GM23338 (cell line): ENCODE results near the gene LALBA. TPM values are rescaled to one million over a fixed set of nuclear protein-coding genes. Genes with fewer than 3 reads are reported as not detected.
"Not testable (repeated sequence)": the region's sequence is repeated elsewhere in the genome, so short reads cannot be mapped to it uniquely, and the experiment has no call there.

Experiments used
- ATAC-seq: fragments of 200-7000 bp; cut with Tn5 transposase; 3 replicates; pipeline ENCODE4 v1.9.1; 2020
- DNase-seq: peaks from one replicate; pipeline ENCODE4 v3.0.0-alpha.2; 2015; ENCODE audit warnings: low spot score
- H2AFZ ChIP-seq: fragments of 200-600 bp; sonication (generic); 2 replicates; pipeline ENCODE4 v1.8.0; 2016; ENCODE audit warnings: antibody characterized with exemption, mild to moderate bottlenecking, moderate library complexity
- H3F3A ChIP-seq: fragments of 200-600 bp; sonication (generic); replicated peaks from 2 replicates; pipeline ENCODE4 v1.8.0; 2017; ENCODE audit warnings: antibody characterized with exemption, mixed run types, low read depth
- H3K27ac ChIP-seq: fragments of 200-600 bp; sonication (generic); 2 replicates; pipeline ENCODE4 v1.6.1; 2016; ENCODE audit warnings: low read depth
- H3K27me3 ChIP-seq: fragments of 200-600 bp; sonication (generic); 2 replicates; pipeline ENCODE4 v1.8.0; 2016; ENCODE audit warnings: mild to moderate bottlenecking, mixed run types, moderate library complexity; ENCODE audit not compliant: insufficient read depth
- H3K36me3 ChIP-seq: fragments of 200-600 bp; sonication (generic); 2 replicates; pipeline ENCODE4 v1.8.0; 2016; ENCODE audit warnings: mild to moderate bottlenecking; ENCODE audit not compliant: insufficient read depth
- H3K4me1 ChIP-seq: fragments of 200-600 bp; sonication (generic); 2 replicates; pipeline ENCODE4 v1.8.0; 2016; ENCODE audit warnings: mild to moderate bottlenecking, moderate library complexity; ENCODE audit not compliant: insufficient read depth
- H3K4me2 ChIP-seq: fragments of 200-600 bp; sonication (generic); 2 replicates; pipeline ENCODE4 v1.7.1; 2017; ENCODE audit warnings: mixed run types
- H3K4me3 ChIP-seq: fragments of 200-600 bp; sonication (generic); 2 replicates; pipeline ENCODE4 v1.6.1; 2016; ENCODE audit warnings: mixed run types
- H3K79me2 ChIP-seq: fragments of 200-600 bp; sonication (generic); replicated peaks from 2 replicates; pipeline ENCODE4 v1.8.0; 2017; ENCODE audit warnings: mild to moderate bottlenecking; ENCODE audit not compliant: insufficient read depth
- H3K9me2 ChIP-seq: fragments of 200-600 bp; sonication (generic); 2 replicates; pipeline ENCODE4 v1.8.0; 2017; ENCODE audit not compliant: insufficient read depth
- H4K20me1 ChIP-seq: fragments of 200-600 bp; sonication (generic); replicated peaks from 2 replicates; pipeline ENCODE4 v1.8.0; 2017; ENCODE audit warnings: mild to moderate bottlenecking; ENCODE audit not compliant: insufficient read depth
- H3K27ac Mint-ChIP-seq: 2 replicates; pipeline ENCODE4 v1.8.0; 2020; ENCODE audit warnings: inconsistent platforms, mild to moderate bottlenecking, moderate library complexity, mixed read lengths
- H3K27me3 Mint-ChIP-seq: 3 replicates; pipeline ENCODE4 v1.8.0; 2022; ENCODE audit warnings: low read depth, mild to moderate bottlenecking, moderate library complexity, mixed read lengths, inconsistent platforms; ENCODE audit not compliant: insufficient read depth, poor library complexity
- H3K36me3 Mint-ChIP-seq: 3 replicates; pipeline ENCODE4 v1.8.0; 2021; ENCODE audit warnings: low read depth, mild to moderate bottlenecking, inconsistent platforms, moderate library complexity, mixed read lengths
- H3K4me1 Mint-ChIP-seq: 3 replicates; pipeline ENCODE4 v1.8.0; 2020; ENCODE audit warnings: mild to moderate bottlenecking, inconsistent platforms, mixed read lengths
- H3K4me3 Mint-ChIP-seq: 3 replicates; pipeline ENCODE4 v1.8.0; 2021; ENCODE audit warnings: moderate library complexity, mild to moderate bottlenecking, inconsistent platforms, mixed read lengths
- H3K9me3 Mint-ChIP-seq: 3 replicates; pipeline ENCODE4 v1.8.0; 2020; ENCODE audit warnings: moderate library complexity, mild to moderate bottlenecking, inconsistent platforms, mixed read lengths
- polyA plus RNA-seq: library from polyadenylated mRNA; unstranded; fragments of >200 nt; fragmentation: Nextera tagmentation; extraction: Ambion mirVana; gene quantifications from 2 replicates; pipeline ENCODE4 v1.2.1, GENCODE V29; 2016
- total RNA-seq: library from RNA; depleted of rRNA; stranded (reverse); fragments of >200 nt; shearing (Covaris generic); gene quantifications from 2 replicates; pipeline ENCODE4 v1.2.3, GENCODE V29; 2014; rRNA removed
- TF ChIP-seq, protein P1 (sequence below): IDR thresholded peaks from 2 replicates; pipeline ENCODE4 v1.6.1; 2016; ENCODE audit warnings: antibody characterized with exemption

Gene LALBA
- total and polyA plus RNA-seq, 2 experiments from 2014 or later, result not detected

DNA sequence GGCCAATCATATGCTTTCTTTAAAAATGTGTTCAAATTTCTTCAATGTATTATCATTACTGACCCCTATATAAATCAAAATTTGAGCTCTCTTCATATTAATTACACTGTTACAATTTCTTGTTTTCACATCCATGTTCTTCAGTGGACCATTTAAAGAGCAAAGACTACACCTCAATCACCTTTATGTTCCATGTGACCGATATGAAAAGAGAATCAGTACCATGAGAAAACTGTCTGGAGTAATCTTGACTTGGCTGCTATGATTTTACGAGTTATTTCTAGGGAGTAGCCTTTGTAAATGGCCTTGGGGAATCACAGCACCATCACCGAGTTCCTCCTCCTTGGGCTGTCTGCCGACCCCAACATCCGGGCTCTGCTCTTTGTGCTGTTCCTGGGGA lies 44.5 kb downstream of the LALBA start, which contains the start of gene OR8S1:
OR8S1 (plus strand) TSS at position 301 of the 400 bp plus-strand sequence; CDS start at position 301, 0 bp downstream.
- Mint-ChIP-seq H3K4me3 (no peak within 1 kb of the TSS), H3K27ac (no peak within 1 kb of the TSS)

DNA sequence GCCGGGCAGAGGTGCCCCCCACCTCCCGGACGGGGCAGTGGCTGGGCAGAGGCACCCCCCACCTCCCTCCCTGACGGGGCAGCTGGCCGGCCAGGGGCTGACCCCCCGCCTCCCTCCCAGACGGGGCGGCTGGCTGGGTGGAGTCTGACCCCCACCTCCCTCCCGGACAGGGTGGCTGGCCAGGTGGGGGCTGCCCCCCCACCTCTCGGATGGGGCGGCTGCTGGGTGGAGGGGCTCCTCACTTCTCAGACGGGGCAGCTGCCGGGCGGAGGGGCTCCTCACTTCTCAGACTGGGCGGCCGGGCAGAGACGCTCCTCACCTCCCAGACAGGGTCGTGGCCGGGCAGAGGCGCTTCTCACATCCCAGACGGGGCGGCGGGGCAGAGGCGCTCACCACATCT lies 49.5 kb downstream of the LALBA start:
- not testable (repeated sequence) for H3K27ac ChIP-seq, H3K36me3 ChIP-seq, H2AFZ ChIP-seq, H3K27ac Mint-ChIP-seq, ATAC-seq, H3K27me3 Mint-ChIP-seq, DNase-seq, H3K36me3 Mint-ChIP-seq, H3K4me1 ChIP-seq, H4K20me1 ChIP-seq, H3F3A ChIP-seq, H3K4me1 Mint-ChIP-seq, H3K27me3 ChIP-seq, H3K4me2 ChIP-seq, H3K79me2 ChIP-seq, H3K9me2 ChIP-seq, H3K4me3 Mint-ChIP-seq, H3K4me3 ChIP-seq
- H3K9me3 Mint-ChIP-seq, result peaks cover 12% of the 10 kb centered on the region

More for the DNA sequence above, 44.5 kb downstream of the LALBA start, which contains the start of gene OR8S1:
- Mint-ChIP-seq H3K36me3 (no peaks in the 10 kb centered on the region), H3K4me1 (no peaks in the 10 kb centered on the region), H3K27me3 (no peaks in the 10 kb centered on the region), H3K9me3 (peaks cover 3% of the 10 kb centered on the region)
- DNase-seq (no peak), ATAC-seq (no peak)
- Histone ChIP-seq H3K4me1 (no peaks in the 10 kb centered on the region), H3K27ac (no peak within 1 kb of the TSS), H3K79me2 (no peaks in the 10 kb centered on the region), H2AFZ (no peak within 1 kb of the TSS), H3K4me3 (no peak within 1 kb of the TSS), H3K9me2 (0 out of 2 replicates have a peak, but pooled peaks cover 6% of the 10 kb centered on the region), H4K20me1 (no peaks in the 10 kb centered on the region), H3K4me2 (no peak within 1 kb of the TSS), H3F3A (no peaks in the 10 kb centered on the region), H3K36me3 (no peaks in the 10 kb centered on the region), H3K27me3 (no peaks in the 10 kb centered on the region)
- TF ChIP-seq, protein P1, sequence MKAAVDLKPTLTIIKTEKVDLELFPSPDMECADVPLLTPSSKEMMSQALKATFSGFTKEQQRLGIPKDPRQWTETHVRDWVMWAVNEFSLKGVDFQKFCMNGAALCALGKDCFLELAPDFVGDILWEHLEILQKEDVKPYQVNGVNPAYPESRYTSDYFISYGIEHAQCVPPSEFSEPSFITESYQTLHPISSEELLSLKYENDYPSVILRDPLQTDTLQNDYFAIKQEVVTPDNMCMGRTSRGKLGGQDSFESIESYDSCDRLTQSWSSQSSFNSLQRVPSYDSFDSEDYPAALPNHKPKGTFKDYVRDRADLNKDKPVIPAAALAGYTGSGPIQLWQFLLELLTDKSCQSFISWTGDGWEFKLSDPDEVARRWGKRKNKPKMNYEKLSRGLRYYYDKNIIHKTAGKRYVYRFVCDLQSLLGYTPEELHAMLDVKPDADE, result no peak

Other genes starting within 250 kb of the LALBA start
- 5.3 and 7.2 TPM in 2 replicates for gene ZNF641, start 219.1 kb downstream of the LALBA start, total RNA-seq
- 1.4 and 1.7 TPM in 2 replicates for gene ZNF641, start 219.1 kb downstream of the LALBA start, polyA plus RNA-seq
- not detected in 2 replicates for gene ANP32D, start 97.5 kb downstream of the LALBA start, total RNA-seq
- gene ANP32D, start 97.5 kb downstream of the LALBA start, polyA plus RNA-seq, result not detected in 2 replicates
- gene C12orf54, start 87.5 kb downstream of the LALBA start, total RNA-seq, result not detected in 2 replicates
- not detected in 2 replicates for gene C12orf54, start 87.5 kb downstream of the LALBA start, polyA plus RNA-seq
- not detected in 2 replicates for gene OR8S1, start 44.4 kb downstream of the LALBA start, total RNA-seq
- gene OR8S1, start 44.4 kb downstream of the LALBA start, polyA plus RNA-seq, result not detected in 2 replicates
- gene KANSL2, start 112.2 kb upstream of the LALBA start, total RNA-seq, result 71.3 and 92.5 TPM in 2 replicates
- 29.3 and 35.1 TPM in 2 replicates for gene KANSL2, start 112.2 kb upstream of the LALBA start, polyA plus RNA-seq
- 28.7 and 33.6 TPM in 2 replicates for gene CCNT1, start 146.7 kb upstream of the LALBA start, total RNA-seq
- gene CCNT1, start 146.7 kb upstream of the LALBA start, polyA plus RNA-seq, result 9.3 and 12.8 TPM in 2 replicates
- gene ADCY6, start 219.0 kb upstream of the LALBA start, total RNA-seq, result 11.8 and 16.5 TPM in 2 replicates
- 1.0 and 1.3 TPM in 2 replicates for gene ADCY6, start 219.0 kb upstream of the LALBA start, polyA plus RNA-seq
- gene CACNB3, start 248.4 kb upstream of the LALBA start, total RNA-seq, result 3.4 and 4.1 TPM in 2 replicates
- gene CACNB3, start 248.4 kb upstream of the LALBA start, polyA plus RNA-seq, result 6.2 and 6.3 TPM in 2 replicates